ENCODE data around the gene ANAPC1. TPM values are rescaled to one million over a fixed set of nuclear protein-coding genes. Genes with fewer than 3 reads are reported as not detected.
A peak's percentile ranks its signal among the peaks of the same experiment; 100 is the strongest.

Gene ANAPC1, protein sequence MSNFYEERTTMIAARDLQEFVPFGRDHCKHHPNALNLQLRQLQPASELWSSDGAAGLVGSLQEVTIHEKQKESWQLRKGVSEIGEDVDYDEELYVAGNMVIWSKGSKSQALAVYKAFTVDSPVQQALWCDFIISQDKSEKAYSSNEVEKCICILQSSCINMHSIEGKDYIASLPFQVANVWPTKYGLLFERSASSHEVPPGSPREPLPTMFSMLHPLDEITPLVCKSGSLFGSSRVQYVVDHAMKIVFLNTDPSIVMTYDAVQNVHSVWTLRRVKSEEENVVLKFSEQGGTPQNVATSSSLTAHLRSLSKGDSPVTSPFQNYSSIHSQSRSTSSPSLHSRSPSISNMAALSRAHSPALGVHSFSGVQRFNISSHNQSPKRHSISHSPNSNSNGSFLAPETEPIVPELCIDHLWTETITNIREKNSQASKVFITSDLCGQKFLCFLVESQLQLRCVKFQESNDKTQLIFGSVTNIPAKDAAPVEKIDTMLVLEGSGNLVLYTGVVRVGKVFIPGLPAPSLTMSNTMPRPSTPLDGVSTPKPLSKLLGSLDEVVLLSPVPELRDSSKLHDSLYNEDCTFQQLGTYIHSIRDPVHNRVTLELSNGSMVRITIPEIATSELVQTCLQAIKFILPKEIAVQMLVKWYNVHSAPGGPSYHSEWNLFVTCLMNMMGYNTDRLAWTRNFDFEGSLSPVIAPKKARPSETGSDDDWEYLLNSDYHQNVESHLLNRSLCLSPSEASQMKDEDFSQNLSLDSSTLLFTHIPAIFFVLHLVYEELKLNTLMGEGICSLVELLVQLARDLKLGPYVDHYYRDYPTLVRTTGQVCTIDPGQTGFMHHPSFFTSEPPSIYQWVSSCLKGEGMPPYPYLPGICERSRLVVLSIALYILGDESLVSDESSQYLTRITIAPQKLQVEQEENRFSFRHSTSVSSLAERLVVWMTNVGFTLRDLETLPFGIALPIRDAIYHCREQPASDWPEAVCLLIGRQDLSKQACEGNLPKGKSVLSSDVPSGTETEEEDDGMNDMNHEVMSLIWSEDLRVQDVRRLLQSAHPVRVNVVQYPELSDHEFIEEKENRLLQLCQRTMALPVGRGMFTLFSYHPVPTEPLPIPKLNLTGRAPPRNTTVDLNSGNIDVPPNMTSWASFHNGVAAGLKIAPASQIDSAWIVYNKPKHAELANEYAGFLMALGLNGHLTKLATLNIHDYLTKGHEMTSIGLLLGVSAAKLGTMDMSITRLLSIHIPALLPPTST (N-terminal part only)
- total RNA-seq (59.4 and 69.3 TPM in 2 replicates), polyA plus RNA-seq (16.4 and 17.8 TPM in 2 replicates), polyA minus RNA-seq (59.5 and 89.5 TPM in 2 replicates)
- 47.2 TPM for total RNA-seq (2013)

DNA sequence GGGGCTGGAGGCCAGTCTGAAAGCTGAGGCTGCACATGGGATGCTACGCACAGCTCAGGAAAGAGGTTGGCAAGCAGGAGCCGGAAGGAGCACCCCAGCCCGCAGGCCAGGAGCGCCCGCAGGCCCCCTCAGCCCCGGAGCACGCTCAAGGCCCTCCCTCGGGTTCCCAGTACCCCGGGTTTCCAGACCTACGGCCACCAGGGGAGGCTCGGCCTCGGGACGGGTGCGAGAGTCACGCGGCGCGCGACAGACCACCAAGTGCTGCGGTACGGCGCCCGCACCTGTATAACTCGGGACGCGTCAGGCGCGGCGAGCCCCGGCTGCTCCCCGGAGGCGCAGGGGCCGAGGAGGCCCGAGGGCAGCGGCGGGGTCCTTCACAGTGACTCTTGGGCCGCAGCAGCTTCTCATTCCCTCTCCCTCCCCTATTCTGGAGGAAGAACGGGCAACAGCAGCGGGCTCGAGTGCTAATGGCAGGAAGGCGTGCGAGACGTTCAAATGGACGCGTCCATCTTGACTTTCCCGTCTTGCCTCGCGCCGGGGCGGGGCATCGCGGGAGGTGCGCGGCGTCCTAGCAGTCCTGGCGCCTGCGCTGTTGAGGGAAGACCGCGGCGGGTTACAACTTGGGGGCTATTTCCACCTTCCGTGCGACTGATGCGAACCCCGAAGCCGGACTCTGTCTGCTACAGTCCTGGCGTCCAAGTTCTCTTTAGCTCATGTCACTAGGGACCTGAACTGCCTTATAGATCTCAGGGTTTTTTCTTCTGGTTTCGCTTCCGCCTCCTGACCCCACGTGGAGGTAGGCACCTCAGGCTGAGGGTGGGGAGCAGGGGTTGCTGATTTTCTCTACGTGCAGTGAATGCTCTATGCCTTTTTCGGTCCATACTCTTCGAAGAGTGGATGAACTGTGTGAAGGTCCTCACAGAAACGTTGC, at the start of gene ANAPC1:
TSS of gene ANAPC1 (minus strand) at position 533 of the 931 bp plus-strand sequence. CDS start 3,368 bp downstream, outside the sequence.
- intact Hi-C loops (cut with micrococcal nuclease) = loop anchor here (1.0 to 10.0 kb wide), 5 partner anchors 170 to 1209 kb away; partner anchors contain the start of genes BUB1, CHCHD5, TTL and ZC3H6
- no peaks in the 10 kb centered on the region for H3K79me2 ChIP-seq (ENCODE audit: control insufficient read depth, insufficient read depth, low read length)

More for the DNA sequence above, at the start of gene ANAPC1:
- Mint-ChIP-seq H3K27me3 (no peaks in the 10 kb centered on the region), H3K4me1 (peaks cover 12% of the 10 kb centered on the region), H3K27ac (peak within 1 kb of the TSS; percentile 98), H3K9me3 (ENCODE audit: insufficient read depth) (no peaks in the 10 kb centered on the region), H3K4me3 (peak within 1 kb of the TSS; percentile 95)
- Histone ChIP-seq H3K4me2 (replicated peaks; ENCODE audit: low read depth, low read length, poor library complexity, severe bottlenecking) (peak within 1 kb of the TSS; percentile 97), H3K9me3 (ENCODE audit: control extremely low read depth in 1 of 3, control insufficient read depth in 2 of 3, insufficient read depth in 1 of 3, low read length in 2 of 3) (no peaks in the 10 kb centered on the region), H3K4me1 (ENCODE audit: control insufficient read depth in 2 of 2, insufficient read depth in 2 of 2, low read length in 2 of 2) (peaks cover 10 to 18% of the 10 kb centered on the region in 2 donors), H3K36me3 (replicated peaks in 1 of 2; ENCODE audit: control extremely low read depth in 1 of 2, control insufficient read depth in 1 of 2, extremely low read depth in 1 of 2, insufficient read depth in 2 of 2, low read length in 1 of 2) (peaks cover 0 to 3% of the 10 kb centered on the region in 2 experiments), H2AFZ (ENCODE audit: insufficient read depth, low read depth, low read length, poor library complexity, severe bottlenecking) (peak within 1 kb of the TSS; percentile 100), H3K9ac (ENCODE audit: low read length) (peak within 1 kb of the TSS; percentile 99), H3K4me3 (ENCODE audit: control extremely low read depth in 1 of 5, extremely low read depth in 1 of 5, insufficient read depth in 1 of 5, low read depth in 2 of 5, low read length in 4 of 5) (peak within 1 kb of the TSS; percentile 50 to 94 (median 92)), H3K27me3 (replicated peaks in 1 of 4; ENCODE audit: control extremely low read depth in 1 of 4, control insufficient read depth in 3 of 4, insufficient read depth in 4 of 4, low read length in 3 of 4) (no peaks in the 10 kb centered on the region), H4K20me1 (ENCODE audit: control insufficient read depth, insufficient read depth, low read length, poor library complexity, severe bottlenecking) (no peaks in the 10 kb centered on the region), H3K27ac (ENCODE audit: low read length in 2 of 2) (peak within 1 kb of the TSS; percentile 84 to 93)
- POLR2A ChIA-PET = interaction anchor here (1.8 kb wide), 1 partner anchor 171 kb away, joined by 10 read pairs; the partner anchor contains the start of gene TMEM87B
- CTCF ChIA-PET = interaction anchor here (1.0 to 1.6 kb wide), 4 partner anchors 14 to 166 kb away, joined by 3 to 7 read pairs (median 3); no protein-coding TSS in a partner anchor
- under 1% methylated on average over 68 of the region's 73 CpGs for WGBS (ENCODE audit: insufficient coverage)
- TF ChIP-seq, protein P1, sequence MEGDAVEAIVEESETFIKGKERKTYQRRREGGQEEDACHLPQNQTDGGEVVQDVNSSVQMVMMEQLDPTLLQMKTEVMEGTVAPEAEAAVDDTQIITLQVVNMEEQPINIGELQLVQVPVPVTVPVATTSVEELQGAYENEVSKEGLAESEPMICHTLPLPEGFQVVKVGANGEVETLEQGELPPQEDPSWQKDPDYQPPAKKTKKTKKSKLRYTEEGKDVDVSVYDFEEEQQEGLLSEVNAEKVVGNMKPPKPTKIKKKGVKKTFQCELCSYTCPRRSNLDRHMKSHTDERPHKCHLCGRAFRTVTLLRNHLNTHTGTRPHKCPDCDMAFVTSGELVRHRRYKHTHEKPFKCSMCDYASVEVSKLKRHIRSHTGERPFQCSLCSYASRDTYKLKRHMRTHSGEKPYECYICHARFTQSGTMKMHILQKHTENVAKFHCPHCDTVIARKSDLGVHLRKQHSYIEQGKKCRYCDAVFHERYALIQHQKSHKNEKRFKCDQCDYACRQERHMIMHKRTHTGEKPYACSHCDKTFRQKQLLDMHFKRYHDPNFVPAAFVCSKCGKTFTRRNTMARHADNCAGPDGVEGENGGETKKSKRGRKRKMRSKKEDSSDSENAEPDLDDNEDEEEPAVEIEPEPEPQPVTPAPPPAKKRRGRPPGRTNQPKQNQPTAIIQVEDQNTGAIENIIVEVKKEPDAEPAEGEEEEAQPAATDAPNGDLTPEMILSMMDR (IDR thresholded peaks at IDR 0.05) = no peak
- no peak for TF ChIP-seq EZH2 (IDR thresholded peaks at IDR 0.05; ENCODE audit: borderline replicate concordance, insufficient read depth, low read depth, low read length, poor library complexity, severe bottlenecking)
- peak; percentile 93 for ATAC-seq (ENCODE audit: low read depth)
- DNase-seq = peak; percentile 92
